ENCODE data around the gene ZNF621.

The ZNF621 gene

DNA sequence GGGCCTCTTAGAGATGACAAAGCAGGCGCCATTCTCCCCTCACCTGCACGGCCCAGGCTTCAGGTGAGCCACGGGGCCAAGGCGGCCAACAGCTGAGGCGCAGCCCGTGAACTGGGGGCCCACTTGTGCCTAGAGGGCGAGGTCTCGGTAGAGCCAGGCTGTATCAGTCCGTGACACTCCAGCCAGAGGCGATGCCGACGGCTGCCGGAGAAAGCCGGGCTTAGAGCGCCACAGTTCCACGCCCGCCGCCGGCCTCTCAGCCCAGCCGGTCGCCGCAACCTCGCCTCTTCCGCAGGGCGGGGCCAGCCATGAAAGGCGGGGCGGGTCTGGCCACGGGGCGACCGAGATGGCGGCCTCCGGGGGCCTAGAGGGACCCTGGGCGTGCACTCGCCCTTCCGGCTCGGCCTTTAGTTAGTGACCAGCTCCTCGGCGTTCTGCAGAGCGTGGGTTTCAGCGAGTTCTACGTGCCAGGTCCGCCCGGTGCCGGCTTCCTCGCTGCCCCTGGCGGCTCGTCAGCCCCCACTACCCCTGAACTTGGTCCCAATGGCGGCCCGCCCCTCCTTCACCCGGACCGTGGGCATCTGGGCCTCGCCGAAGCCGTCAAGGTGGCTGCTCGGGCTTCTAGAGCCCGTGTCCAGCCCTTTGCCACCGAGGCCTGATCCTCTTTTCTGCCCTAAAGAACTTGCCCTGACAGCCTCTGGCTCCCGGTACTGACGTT lies at the start of gene ZNF621:
ZNF621 (plus strand) TSS at position 393 of the 718 bp plus-strand sequence. CDS start 881 bp downstream, outside the sequence.
- peak; percentile 70 for DNase-seq

DNA sequence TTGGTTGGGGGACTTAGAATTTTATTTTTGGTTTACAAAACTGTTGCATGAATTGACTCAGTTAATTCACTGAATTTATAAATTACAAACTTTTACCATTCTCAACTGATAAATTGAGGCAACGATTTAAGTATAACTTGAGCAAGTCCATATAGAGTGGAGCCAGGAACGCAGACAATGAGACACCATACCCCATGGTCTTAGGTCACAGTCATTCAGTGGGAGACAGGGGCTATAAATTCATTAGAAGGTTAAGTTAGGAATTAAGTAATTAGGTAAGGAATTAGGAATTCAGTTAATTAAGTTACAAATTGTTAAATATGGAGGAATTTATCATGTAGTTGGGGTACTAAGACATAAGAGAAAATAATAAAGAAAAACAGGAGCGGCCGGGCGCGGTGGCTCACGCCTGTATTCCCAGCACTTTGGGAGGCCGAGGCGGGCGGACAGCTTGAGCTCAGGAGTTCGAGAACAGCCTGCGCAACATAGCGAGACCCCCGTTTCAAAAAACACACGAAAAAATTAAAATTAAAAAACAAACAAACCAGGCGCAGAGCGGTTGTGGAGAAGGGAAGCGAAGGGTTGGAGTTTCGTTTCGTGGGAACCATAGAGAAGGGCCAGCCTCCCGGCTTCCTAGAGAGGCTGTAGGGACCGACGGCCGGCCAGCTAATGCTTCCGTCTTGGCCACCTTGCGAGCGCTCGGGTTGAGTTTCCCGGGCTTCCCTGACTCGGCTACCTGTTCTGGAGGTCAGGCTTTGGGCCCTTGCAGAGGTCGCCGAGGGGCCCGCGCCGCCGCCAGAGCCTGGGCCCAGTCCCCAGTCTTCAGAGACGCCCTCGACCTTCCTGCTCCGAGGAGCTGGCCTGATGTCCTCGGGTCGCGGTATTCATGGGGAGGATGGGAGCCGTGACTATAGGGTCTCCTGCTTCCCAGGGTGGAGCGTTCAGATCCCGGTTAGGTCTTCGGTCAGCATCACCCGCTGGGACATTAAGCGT lies 48.0 kb upstream of the ZNF621 start, which contains the start of gene ZNF619:
ZNF619 (plus strand) TSS at position 645 of the 993 bp plus-strand sequence. CDS start 858 bp downstream, outside the sequence.
- peak; percentile 32 for DNase-seq

DNA sequence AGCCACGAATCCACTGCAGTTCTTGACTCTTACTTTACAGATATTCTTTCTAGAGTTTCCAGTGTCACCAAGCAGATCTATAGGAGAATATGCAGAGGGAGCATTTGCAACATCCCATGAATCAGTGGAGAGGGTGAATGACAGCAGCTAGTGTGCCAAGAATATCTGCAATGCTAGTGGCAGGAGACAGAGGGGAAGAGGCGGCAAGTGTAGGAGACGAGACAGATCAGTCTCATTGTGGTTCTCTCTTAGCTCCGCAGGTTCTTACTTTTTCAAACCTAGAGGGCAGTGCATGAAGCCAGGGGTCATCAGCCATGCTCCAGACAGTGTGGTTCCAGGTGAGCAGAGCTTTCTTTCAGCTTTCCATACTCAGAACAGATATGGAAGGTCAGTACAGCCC lies 47.1 kb upstream of the ZNF621 start:
- DNase-seq: no peak

DNA sequence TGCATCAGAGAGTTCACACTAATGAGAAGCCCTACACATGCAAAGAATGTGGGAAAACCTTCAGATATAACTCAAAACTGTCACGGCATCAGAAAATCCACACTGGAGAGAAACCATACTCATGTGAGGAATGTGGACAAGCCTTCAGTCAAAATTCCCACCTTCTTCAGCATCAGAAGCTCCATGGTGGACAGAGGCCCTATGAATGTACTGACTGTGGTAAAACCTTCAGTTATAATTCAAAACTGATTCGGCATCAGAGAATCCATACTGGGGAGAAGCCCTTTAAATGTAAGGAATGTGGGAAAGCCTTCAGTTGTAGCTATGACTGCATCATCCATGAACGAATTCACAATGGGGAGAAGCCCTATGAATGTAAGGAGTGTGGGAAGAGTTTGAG lies 37.6 kb upstream of the ZNF621 start:
- DNase-seq: no peak

DNA sequence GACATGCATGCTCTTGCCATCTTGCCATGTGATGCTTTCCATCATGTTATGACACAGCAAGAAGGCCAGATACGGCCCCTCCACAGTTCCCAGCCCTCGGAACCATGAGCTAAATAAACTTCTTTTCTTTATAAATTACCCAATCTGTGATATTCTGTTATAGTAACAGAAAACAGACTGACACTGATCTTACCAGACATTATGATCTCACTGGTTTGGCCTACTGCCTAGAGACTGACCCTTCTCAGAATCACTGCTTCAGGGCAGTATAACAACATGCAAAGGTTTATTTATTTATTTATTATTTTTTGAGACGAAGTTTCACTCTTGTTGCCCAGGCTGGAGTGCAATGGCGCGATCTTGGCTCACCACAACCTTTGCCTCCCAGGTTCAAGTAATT lies 33.8 kb upstream of the ZNF621 start:
- no peak for DNase-seq

DNA sequence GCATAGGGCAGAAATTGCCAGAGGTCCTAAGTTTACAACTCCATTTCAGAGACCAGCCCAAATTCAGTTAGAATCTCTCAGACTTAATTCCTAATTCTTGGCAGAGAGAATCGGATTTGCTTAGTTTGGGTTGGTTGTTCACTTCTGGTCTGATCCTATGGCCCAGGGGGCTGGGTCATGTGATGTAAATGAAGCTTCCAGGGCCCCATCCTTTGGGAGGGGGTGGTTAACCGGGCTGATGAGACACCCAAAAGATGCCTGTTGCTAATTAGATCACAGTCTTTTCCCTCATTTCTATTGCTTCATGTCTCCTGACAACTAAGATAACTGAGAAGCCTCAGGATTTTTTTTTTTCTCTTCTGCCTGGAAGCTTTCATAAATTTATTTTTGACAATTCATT lies 30.1 kb upstream of the ZNF621 start:
- no peak for DNase-seq

DNA sequence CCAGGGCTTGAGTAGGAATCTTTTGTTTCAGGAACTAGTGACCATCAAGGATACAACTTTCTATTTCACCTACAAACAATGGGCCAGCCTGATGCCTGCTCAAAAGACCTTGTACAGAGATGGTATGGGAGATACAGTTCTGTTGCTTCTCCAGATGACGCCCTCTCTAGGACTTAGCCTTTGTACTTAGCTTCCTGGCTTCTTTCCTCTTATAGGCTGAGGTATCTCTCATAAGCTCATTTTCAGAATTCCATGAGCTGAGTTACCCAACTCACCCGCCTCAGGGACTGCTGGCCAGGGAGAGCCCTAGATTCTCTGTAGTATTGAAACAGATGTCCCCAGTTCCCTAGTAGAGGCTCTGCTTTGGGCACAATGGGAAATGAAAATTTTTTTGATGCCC lies 27.5 kb upstream of the ZNF621 start:
- no peak for DNase-seq

DNA sequence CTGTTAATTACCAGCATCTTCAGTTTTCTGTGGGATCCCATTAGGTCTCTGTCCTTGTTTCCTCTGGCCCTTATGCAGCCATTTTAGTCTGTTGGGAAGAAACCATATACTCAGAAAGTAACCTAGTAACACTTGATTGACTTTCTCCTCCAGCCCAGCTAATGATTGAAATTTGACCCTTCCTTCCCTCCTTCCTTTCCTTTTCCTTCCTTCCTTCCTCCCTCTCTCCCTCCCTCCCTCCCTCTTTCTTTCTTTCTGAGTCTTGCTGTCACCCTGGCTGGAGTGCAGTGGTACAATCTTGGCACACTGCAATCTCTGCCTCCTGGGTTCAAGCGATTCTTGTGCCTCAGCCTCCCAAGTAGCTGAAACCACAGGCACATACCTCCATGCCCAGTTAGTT lies 24.8 kb upstream of the ZNF621 start:
- no peak for DNase-seq

DNA sequence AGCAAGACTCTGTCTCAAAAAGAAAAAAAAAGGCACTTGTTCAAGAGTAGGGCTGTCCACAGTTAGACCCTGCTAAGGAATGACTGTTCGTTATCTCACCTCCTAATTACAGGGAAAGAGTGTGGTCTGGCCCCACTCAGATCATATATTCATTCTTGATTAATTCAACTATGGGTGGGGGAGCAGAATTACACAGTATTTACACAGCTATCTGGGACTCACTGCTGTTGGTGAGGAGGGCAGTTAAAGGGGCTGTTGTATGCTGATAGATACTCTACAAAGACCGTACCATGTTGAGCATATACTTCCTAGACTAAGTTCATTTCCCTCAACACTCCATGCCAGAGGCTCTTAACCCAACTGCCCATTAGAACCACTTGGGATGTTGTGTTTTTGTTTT lies 22.7 kb upstream of the ZNF621 start:
- DNase-seq: no peak

DNA sequence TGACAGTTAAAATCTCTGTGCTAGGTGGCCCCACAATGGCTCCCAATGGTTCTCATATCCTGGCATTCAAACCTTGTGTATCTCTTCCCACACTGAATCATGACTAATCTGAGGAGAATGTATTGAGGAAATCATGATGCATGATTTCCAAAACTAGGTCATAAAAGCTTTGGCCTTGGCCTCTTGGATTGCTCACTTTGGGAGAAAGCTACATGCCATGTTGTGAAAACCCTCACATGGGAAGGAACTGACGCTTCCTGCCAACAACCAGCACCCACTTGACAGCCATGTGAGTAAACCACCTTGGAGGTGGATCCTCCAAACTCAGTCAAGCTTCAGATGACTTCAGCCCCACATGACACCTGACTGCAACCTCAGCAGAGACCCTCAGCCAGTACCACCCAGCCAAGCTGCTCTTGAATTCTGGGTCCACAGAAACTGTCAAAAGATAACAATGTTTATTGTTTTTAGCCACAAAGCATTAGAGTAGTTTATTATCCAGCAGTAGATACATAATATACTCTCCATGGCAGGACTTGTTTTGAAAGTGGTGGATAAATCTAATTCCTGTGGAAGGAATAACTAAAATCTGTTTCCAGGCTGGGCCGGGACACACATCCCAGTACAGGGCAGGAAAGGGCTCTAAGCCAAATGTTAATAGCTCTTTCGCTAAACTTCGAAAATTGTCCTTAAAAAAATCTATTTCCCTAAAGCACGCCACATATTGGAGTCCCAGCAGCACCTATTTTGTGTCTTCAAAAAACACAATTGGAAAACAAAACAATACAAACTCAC lies 19.9 kb upstream of the ZNF621 start:
- DNase-seq: no peak

DNA sequence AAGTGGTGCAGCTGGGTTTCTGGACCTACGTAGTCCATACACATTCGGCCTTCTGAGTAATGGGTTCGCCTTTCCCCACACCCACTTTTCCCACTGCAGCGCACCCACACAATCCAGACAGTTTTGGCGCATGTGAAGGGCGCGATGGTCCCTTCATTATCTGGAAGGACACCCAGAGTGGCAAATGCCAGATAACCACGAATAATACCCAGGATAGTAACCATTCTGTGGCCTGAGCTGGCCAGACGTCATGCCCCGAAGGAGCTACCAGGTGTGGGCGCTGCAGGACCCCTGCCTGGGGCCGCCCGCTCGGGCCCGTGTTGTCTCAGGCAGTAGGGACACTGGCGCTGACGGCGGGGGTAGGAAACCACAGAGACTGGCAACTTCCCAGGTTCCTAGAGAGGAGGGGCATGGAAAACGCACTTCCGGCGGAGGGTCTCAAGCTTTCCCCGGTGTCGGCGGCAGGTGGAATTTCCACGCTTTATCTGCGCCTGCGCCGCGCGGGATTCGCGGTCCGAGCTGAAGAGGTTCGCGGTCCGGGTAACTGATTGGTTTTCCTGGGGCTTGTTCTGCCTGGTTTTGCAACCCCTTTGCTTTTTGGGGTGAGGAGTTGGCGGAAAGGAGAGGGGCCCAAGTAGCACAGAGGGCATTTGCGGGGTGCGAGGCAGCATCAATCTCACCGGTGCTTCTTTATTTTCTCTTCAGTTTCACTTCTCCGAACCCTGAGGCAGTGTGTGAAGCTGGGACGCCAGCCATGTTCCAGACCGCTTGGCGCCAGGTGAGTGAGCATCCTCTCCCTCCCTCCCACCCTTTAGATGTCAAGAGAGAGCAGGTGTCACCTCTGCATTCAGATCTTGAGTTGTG lies 18.9 kb upstream of the ZNF621 start, which contains the start of gene ZNF620:
ZNF620 (plus strand) TSS at position 441 of the 864 bp plus-strand sequence; CDS start at position 755, 314 bp downstream.
- peak; percentile 30 for DNase-seq

DNA sequence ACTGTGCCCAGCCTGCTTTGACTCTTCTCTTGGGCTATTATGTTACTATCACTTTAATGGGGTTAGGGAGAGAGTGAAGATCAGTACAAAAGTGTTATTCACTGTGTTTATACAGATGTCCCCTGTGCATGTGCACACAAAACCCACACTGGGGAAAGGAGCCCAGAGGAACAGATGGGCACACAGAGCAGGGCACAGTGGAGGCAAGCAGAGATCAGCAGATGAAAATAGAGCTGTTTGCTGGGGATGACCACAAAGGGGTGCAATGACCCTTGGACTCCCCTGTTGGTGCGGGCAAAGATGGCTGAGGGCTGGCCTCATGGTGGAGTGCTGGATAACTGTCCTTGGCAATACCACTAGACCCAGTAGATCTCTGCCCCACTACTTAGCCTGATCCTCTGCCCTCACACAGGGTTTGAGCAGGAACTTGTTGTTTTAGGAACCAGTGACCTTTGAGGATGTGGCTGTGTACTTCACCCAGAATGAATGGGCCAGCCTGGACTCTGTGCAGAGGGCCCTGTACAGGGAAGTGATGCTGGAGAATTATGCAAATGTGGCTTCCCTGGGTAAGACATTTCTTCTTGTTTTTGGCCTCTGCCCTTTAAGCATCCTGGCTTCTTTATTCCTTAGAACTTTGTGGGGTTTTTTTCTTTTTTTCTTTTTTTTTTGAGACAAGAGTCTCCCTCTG lies 13.6 kb upstream of the ZNF621 start:
- DNase-seq: no peak

DNA sequence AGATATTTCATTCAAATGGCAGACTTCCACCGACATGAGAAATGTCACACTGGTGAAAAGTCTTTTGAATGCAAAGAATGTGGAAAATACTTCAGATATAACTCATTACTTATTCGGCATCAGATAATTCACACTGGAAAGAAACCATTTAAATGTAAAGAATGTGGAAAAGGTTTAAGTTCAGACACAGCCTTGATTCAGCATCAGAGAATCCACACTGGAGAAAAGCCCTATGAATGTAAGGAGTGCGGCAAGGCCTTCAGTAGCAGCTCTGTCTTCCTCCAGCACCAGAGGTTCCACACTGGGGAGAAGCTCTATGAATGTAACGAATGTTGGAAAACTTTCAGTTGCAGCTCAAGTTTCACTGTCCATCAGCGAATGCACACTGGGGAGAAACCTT lies 8.6 kb upstream of the ZNF621 start:
- no peak for DNase-seq

DNA sequence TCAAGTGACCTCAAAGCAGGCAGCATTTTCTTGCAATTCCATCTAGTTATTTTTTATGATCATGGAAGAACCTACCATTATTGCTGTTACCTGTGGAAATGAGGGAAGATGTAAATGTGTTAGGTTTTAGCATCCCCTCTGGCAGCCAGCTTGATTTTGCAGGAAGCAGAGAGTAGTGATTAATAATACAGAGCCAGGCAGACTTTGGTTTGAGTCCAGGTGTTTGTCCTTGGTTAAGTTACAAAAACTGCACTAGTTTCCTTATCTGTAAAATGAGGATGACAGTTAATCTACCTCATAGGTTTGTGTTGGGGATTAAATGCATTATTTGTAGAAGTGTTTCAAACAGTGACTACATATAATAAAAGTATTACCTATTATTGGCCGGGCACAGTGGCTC lies 6.7 kb upstream of the ZNF621 start:
- DNase-seq: no peak

DNA sequence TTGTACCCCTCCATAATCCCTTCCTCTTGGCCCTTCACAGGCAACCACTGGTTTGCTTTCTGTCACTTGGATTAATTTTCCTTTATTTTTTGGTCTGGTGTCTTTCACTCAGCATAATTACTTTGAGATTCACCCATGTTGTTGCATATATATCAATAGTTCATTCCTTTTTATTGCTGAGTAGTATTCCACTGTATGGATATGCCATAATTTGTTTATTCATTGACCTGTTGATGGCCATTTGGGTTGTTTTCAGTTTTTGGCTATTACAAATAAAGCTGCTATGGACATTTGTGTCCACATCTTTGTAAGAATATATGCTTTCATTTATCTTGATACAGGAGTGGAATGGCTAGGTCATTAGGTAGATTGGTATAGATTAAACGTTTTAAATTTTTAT lies 5.9 kb upstream of the ZNF621 start:
- DNase-seq: no peak

DNA sequence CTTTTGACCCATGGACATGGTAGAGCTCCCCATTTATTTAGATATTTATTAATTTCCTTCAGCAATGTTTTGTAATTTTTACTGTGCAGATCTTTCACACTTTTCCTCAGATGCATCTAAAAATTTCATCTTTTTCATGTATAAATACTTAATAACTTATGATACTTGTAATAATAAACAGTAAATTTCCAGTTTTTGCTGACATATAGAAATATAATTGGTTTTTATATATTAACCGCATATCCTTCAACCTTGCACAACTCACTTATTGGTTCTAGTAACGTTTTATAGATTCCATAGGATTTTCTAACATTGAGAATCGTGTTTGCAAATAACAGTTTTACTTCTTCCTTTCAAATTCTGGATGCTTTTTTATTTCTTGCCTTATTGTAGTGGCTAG lies 3.5 kb upstream of the ZNF621 start:
- no peak for DNase-seq

DNA sequence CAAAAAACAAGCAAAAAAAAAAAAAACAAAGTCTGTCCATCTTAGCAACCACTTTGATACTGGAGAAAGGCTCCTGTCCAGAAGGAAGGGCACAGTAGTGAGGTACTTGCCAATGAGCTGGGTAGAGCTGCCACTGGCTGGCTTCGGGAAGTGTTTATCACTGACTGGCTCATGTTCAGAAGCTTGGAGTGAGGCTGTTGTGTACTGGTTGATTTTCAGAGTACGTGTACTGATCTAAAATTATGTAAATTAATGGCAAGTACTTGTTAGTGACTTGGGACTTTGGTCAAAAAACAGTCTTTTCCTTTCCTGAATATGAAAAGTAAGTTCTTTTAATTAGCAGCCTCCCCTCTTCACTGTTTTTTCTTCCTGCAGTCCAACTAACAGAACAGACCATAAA lies 979 bp upstream of the ZNF621 start:
- no peak for DNase-seq

DNA sequence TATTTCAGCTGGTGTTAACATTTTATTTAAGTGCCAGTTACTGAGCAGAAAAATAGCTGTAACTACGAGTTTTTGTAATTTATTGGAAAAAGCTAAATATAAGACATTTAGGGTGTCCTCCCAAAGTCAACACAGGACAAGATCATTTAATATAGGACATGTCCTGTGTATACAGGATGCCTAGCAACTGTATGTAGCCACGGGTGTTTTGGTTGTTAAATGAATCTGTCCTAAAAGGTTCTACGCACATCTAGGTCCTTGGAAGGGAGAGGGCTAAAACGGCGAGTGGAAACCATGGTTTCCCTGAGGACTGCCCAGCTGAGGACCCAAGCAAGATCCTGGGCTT lies 565 bp upstream of the ZNF621 start:
- DNase-seq: no peak

DNA sequence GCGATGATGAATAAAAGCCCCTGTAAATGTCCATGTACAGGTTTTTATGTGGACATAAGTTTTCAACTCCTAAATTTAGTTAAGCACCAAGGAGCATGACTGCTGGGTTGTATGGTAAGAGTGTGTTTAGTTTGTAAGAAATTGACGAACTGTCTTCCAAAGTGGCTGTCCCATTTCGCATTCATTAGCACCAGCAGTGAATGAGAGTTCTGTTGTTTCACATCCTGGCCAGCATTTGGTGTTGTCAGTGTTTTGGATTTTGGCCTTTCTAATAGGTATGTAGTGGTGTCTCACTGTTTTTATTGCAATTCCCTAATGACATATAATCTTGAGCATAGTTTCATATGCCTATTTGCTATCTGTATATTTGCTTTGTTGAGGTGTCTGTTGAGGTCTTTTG lies 3.7 kb downstream of the ZNF621 start:
- no peak for DNase-seq

DNA sequence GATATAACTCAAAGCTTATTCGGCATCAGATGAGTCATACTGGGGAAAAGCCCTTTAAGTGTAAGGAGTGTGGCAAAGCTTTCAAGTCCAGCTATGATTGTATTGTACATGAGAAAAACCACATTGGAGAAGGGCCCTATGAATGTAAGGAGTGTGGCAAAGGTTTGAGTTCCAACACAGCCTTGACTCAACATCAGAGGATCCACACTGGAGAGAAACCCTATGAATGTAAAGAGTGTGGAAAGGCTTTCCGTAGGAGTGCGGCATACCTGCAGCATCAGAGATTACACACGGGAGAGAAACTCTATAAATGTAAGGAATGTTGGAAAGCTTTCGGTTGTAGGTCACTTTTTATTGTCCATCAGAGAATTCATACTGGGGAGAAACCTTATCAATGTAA lies 7.5 kb downstream of the ZNF621 start:
- no peak for DNase-seq

DNA sequence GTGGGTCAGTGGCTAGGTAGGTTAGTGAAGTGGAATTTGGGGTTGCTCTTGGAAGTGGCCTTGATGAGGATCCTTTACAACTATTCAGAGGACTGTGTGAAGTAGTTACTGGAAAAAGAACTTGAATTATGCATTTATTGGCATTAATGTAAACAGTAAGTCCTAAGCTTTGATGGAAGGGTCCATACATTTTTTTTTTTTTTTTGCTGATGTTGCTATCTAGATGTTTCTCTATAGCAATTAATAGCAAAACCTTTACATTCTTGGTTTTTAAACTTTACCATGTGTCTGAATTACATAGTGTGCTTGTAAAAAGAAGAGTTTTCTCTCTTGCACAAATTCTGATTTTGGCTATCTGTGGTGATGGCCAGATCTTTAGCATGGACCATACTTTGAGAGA lies 9.5 kb downstream of the ZNF621 start:
- DNase-seq: no peak

Measured in activated T-cell treated with anti-CD3 and anti-CD28 coated beads for 4 hours (primary cell).